ENCODE measurements around the gene HAL.

The HAL gene

GRCh38 chr12:95955549-95956159, 40.5 kb downstream of the HAL start:
- DNase-seq (ENCODE audit: low read depth): no peak
- no peak overlapping the region for H3K4me3 ChIP-seq (ENCODE audit: low read depth, low read length)
- TF ChIP-seq CTCF (IDR thresholded peaks at IDR 0.05; ENCODE audit: low read depth, low read length, missing control alignments): no peak

- DNase-seq (ENCODE audit: low read depth): no peak
Measured at GRCh38 chr12:95953000-95953399, 43.1 kb downstream of the HAL start.

GRCh38 chr12:95951515-95951914, 44.6 kb downstream of the HAL start:
- DNase-seq (ENCODE audit: low read depth): no peak
- no peak for TF ChIP-seq CTCF (IDR thresholded peaks at IDR 0.05; ENCODE audit: low read depth, low read length, missing control alignments)

More at GRCh38 chr12:95953000-95953399, 43.1 kb downstream of the HAL start:
- no peak for TF ChIP-seq CTCF (IDR thresholded peaks at IDR 0.05; ENCODE audit: low read depth, low read length, missing control alignments)
- H3K4me3 ChIP-seq (ENCODE audit: low read depth, low read length): no peak overlapping the region

GRCh38 chr12:95949477-95950206, 46.5 kb downstream of the HAL start:
- DNase-seq (ENCODE audit: low read depth): no peak
- TF ChIP-seq CTCF (IDR thresholded peaks at IDR 0.05; ENCODE audit: low read depth, low read length, missing control alignments): no peak
- no peak overlapping the region for H3K4me3 ChIP-seq (ENCODE audit: low read depth, low read length)

More at GRCh38 chr12:95951515-95951914, 44.6 kb downstream of the HAL start:
- H3K4me3 ChIP-seq (ENCODE audit: low read depth, low read length): no peak overlapping the region

- no peak overlapping the region for H3K4me3 ChIP-seq (ENCODE audit: low read depth, low read length)
- TF ChIP-seq CTCF (IDR thresholded peaks at IDR 0.05; ENCODE audit: low read depth, low read length, missing control alignments): no peak
- no peak for DNase-seq (ENCODE audit: low read depth)
Measured at GRCh38 chr12:95944108-95944704, 51.9 kb downstream of the HAL start.

GRCh38 chr12:95943330-95943842, 52.8 kb downstream of the HAL start, which contains the start of gene AMDHD1:
Gene AMDHD1 (plus strand): TSS chr12:95943331. CDS start chr12:95943399, 68 bp downstream.
- DNase-seq (ENCODE audit: low read depth): no peak
- peak within 1 kb of the TSS; percentile 94 for H3K4me3 ChIP-seq (ENCODE audit: low read depth, low read length)
- peak; percentile 33 for TF ChIP-seq CTCF (IDR thresholded peaks at IDR 0.05; ENCODE audit: low read depth, low read length, missing control alignments)
